ENCODE results near the gene THAP8. TPM values are rescaled to one million over a fixed set of nuclear protein-coding genes. Genes with fewer than 3 reads are reported as not detected.

Gene THAP8
- total RNA-seq, 1 experiment from 2014 or later: 6.6 TPM

DNA sequence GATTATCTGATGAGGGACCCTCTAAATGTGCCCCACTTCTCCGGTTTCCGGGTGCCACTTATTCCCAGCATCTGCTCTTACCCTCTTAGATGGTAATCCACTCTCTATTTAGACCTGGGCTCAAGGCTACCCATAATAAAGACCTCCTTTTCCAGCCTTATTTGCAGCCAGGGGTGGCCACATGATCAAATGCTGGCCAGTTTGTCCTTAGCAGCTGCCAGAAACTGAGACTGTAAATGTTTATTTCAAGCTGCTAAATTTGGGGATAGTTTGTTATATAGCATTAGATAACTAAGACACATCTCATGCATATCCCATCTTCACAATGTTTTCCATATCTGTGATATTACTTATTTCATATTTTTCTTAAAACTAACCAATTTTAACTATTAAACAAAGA, 10.1 kb downstream of the THAP8 start:
- no peak for DNase-seq (ENCODE audit: low spot score)
- Mint-ChIP-seq H3K4me3 (no peak overlapping the region), H3K9me3 (no peaks in the 10 kb centered on the region), H3K36me3 (no peaks in the 10 kb centered on the region), H3K4me1 (peaks cover 12% of the 10 kb centered on the region), H3K27me3 (ENCODE audit: low read depth) (no peaks in the 10 kb centered on the region), H3K27ac (no peak overlapping the region)
- no peak for ATAC-seq
- TF ChIP-seq ESRRA (CRISPR knock-in tag; IDR thresholded peaks at IDR 0.05; ENCODE audit: borderline replicate concordance): no peak
- TF ChIP-seq, protein P1, sequence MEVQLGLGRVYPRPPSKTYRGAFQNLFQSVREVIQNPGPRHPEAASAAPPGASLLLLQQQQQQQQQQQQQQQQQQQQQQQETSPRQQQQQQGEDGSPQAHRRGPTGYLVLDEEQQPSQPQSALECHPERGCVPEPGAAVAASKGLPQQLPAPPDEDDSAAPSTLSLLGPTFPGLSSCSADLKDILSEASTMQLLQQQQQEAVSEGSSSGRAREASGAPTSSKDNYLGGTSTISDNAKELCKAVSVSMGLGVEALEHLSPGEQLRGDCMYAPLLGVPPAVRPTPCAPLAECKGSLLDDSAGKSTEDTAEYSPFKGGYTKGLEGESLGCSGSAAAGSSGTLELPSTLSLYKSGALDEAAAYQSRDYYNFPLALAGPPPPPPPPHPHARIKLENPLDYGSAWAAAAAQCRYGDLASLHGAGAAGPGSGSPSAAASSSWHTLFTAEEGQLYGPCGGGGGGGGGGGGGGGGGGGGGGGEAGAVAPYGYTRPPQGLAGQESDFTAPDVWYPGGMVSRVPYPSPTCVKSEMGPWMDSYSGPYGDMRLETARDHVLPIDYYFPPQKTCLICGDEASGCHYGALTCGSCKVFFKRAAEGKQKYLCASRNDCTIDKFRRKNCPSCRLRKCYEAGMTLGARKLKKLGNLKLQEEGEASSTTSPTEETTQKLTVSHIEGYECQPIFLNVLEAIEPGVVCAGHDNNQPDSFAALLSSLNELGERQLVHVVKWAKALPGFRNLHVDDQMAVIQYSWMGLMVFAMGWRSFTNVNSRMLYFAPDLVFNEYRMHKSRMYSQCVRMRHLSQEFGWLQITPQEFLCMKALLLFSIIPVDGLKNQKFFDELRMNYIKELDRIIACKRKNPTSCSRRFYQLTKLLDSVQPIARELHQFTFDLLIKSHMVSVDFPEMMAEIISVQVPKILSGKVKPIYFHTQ (CRISPR knock-in tag; IDR thresholded peaks at IDR 0.05): no peak
- TF ChIP-seq, protein P2, sequence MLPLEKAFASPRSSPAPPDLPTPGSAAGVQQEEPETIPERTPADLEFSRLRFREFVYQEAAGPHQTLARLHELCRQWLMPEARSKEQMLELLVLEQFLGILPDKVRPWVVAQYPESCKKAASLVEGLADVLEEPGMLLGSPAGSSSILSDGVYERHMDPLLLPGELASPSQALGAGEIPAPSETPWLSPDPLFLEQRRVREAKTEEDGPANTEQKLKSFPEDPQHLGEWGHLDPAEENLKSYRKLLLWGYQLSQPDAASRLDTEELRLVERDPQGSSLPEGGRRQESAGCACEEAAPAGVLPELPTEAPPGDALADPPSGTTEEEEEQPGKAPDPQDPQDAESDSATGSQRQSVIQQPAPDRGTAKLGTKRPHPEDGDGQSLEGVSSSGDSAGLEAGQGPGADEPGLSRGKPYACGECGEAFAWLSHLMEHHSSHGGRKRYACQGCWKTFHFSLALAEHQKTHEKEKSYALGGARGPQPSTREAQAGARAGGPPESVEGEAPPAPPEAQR (CRISPR knock-in tag; IDR thresholded peaks at IDR 0.05): no peak
- no peak for TF ChIP-seq TEAD4 (CRISPR knock-in tag; IDR thresholded peaks at IDR 0.05)
- TF ChIP-seq RORB (CRISPR knock-in tag; IDR thresholded peaks at IDR 0.05): no peak
- TF ChIP-seq, protein P3, sequence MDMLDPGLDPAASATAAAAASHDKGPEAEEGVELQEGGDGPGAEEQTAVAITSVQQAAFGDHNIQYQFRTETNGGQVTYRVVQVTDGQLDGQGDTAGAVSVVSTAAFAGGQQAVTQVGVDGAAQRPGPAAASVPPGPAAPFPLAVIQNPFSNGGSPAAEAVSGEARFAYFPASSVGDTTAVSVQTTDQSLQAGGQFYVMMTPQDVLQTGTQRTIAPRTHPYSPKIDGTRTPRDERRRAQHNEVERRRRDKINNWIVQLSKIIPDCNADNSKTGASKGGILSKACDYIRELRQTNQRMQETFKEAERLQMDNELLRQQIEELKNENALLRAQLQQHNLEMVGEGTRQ (CRISPR knock-in tag; IDR thresholded peaks at IDR 0.05): no peak
- TF ChIP-seq NR3C1 (CRISPR knock-in tag; conservative IDR thresholded peaks at IDR 0.05; ENCODE audit: low read depth): no peak
- no peak for TF ChIP-seq SP1 (CRISPR knock-in tag; conservative IDR thresholded peaks at IDR 0.05)
- TF ChIP-seq, protein P4, sequence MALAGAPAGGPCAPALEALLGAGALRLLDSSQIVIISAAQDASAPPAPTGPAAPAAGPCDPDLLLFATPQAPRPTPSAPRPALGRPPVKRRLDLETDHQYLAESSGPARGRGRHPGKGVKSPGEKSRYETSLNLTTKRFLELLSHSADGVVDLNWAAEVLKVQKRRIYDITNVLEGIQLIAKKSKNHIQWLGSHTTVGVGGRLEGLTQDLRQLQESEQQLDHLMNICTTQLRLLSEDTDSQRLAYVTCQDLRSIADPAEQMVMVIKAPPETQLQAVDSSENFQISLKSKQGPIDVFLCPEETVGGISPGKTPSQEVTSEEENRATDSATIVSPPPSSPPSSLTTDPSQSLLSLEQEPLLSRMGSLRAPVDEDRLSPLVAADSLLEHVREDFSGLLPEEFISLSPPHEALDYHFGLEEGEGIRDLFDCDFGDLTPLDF (CRISPR knock-in tag; IDR thresholded peaks at IDR 0.05): no peak
- no peak for TF ChIP-seq CBFB (CRISPR knock-in tag; IDR thresholded peaks at IDR 0.05; ENCODE audit: low read depth)
- TF ChIP-seq FOXK1 (CRISPR knock-in tag; IDR thresholded peaks at IDR 0.05): no peak
- TF ChIP-seq ZMAT4 (CRISPR knock-in tag; IDR thresholded peaks at IDR 0.05): no peak
- no peak for TF ChIP-seq FOXJ3 (CRISPR knock-in tag; IDR thresholded peaks at IDR 0.05; ENCODE audit: borderline replicate concordance)
- no peak for TF ChIP-seq ZNF317 (CRISPR knock-in tag; IDR thresholded peaks at IDR 0.05; ENCODE audit: borderline replicate concordance, low read depth)
- TF ChIP-seq ZNF532 (CRISPR knock-in tag; IDR thresholded peaks at IDR 0.05; ENCODE audit: borderline replicate concordance): no peak
- TF ChIP-seq NFE2L1 (CRISPR knock-in tag; IDR thresholded peaks at IDR 0.05): no peak
- no peak for TF ChIP-seq ATF3 (CRISPR knock-in tag; conservative IDR thresholded peaks at IDR 0.05)
- TF ChIP-seq, protein P5, sequence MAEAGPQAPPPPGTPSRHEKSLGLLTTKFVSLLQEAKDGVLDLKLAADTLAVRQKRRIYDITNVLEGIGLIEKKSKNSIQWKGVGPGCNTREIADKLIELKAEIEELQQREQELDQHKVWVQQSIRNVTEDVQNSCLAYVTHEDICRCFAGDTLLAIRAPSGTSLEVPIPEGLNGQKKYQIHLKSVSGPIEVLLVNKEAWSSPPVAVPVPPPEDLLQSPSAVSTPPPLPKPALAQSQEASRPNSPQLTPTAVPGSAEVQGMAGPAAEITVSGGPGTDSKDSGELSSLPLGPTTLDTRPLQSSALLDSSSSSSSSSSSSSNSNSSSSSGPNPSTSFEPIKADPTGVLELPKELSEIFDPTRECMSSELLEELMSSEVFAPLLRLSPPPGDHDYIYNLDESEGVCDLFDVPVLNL (CRISPR knock-in tag; IDR thresholded peaks at IDR 0.05; ENCODE audit: borderline replicate concordance, low read depth): no peak
- TF ChIP-seq, protein P6, sequence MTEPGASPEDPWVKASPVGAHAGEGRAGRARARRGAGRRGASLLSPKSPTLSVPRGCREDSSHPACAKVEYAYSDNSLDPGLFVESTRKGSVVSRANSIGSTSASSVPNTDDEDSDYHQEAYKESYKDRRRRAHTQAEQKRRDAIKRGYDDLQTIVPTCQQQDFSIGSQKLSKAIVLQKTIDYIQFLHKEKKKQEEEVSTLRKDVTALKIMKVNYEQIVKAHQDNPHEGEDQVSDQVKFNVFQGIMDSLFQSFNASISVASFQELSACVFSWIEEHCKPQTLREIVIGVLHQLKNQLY (CRISPR knock-in tag; IDR thresholded peaks at IDR 0.05): no peak
- TF ChIP-seq MXD4 (CRISPR knock-in tag; IDR thresholded peaks at IDR 0.05; ENCODE audit: borderline replicate concordance): no peak
- ChIA-PET CTCF (no interaction called here), POLR2A (interaction anchor here (0.7 kb wide), 1 partner anchor 52 kb away, joined by 4 read pairs; no protein-coding TSS in a partner anchor)

All from WTC11 (cell line).